NT2/D1 (cell line): ENCODE measurements around the gene DDX47.

Experiments used
- SUZ12 ChIP-seq: IDR thresholded peaks from 2 replicates; pipeline ENCODE4 v1.6.1; 2011; ENCODE audit not compliant: insufficient read length, insufficient read depth; ENCODE audit errors: extremely low read depth
- YY1 ChIP-seq: IDR thresholded peaks from 2 replicates; pipeline ENCODE4 v1.6.1; 2011; ENCODE audit not compliant: insufficient read length, insufficient read depth
- ZNF274 ChIP-seq: IDR thresholded peaks from 2 replicates; pipeline ENCODE4 v1.6.1; 2011; ENCODE audit warnings: mild to moderate bottlenecking, low read depth, low read length

DNA sequence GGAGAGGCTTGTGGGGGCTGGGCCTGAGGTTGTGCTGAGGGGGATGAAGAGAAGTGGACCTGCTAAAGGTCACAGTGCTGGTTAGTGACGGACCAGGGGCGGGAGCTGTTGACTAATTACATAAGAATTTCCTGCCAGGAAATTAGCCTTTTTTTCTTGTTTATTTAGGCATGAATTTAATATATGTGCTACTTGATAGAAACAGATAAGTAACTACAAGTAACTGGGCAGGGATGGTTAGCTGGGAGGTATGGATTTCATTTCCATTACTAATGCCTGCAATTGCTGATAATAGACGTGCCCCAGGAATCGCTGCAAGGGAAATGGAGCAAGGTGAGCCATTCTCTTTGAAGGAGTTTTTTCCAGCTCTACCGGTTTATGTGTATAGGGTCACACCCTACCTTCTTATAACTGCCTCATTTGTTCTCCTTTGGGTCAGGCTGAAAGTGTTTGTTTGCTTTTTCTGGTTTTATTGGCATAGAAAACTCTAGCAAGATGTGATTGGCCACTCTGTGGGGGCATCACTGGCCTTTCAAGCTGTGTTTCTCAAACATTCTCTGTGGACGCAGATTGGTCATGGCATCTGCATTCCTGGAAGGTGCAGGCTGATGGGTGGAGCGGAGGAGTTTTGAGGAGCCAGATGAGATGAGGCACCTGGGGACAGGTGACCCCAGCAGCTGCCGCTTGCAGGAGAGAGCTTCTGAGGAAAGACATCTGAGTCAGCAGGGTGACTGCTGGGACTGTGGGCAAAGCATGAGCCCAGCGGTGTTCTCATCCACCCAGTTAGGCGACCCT lies 59.2 kb downstream of the DDX47 start:
- TF ChIP-seq ZNF274 (no peak), YY1 (no peak), SUZ12 (no peak)
